GM21528 (cell line): Measurements from ENCODE around the gene RNF157.

Source experiments
- ATAC-seq: cut with Tn5 transposase; IDR thresholded peaks from one replicate; pipeline ENCODE4 v1.9.1; 2021; ENCODE audit warnings: mild to moderate bottlenecking, moderate library complexity; ENCODE audit not compliant: unreplicated experiment, low FRiP score

Gene RNF157

GRCh38 chr17:76132574-76133338, 107.5 kb downstream of the RNF157 start:
- ATAC-seq, result no peak

DNA sequence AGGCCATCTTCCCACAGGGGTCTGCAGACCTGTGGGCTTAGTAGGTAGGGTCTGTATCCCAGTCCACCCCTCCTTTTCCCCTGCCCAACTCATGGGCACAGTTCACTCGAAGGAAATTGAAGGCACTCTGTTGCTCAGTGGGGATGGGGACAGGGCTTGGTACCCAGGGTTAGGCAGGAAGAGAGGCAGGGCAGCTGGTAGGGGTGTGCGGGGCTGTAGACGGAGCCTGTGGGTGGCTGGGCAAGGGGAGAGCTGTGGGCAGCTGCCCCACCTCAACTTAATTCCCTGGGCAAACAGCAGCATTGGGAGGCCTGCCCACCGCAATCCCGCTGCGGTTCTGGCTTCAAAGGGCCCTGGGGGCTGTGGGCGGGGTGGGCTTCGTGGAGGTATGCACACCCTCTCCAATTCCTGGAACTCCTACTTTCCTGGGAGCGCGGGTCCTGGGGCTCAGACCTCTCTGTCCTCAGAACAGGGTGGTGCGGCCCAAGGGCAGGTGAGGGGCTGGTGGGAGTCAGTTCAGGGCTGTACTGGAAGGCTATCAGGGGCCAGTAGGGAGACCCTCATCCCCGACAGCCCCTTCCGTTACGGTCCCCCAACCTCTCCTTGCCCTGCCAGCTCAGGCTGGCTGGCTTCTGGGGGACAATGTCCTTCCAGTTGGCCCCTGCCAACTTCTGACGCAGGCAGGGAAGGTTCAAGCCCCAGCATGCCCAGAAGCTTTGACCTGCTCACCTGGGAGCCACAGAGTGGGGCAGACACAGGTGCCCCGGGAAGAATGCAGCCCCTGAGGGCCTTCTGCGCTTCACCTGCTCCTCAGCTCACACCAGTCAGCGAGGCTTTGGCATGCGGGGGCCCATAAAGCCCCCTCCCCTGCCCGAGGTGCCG, 108.4 kb downstream of the RNF157 start:
- ATAC-seq, result no peak

- ATAC-seq, result no peak
Observed at GRCh38 chr17:76131051-76131691, 109.1 kb downstream of the RNF157 start.

DNA sequence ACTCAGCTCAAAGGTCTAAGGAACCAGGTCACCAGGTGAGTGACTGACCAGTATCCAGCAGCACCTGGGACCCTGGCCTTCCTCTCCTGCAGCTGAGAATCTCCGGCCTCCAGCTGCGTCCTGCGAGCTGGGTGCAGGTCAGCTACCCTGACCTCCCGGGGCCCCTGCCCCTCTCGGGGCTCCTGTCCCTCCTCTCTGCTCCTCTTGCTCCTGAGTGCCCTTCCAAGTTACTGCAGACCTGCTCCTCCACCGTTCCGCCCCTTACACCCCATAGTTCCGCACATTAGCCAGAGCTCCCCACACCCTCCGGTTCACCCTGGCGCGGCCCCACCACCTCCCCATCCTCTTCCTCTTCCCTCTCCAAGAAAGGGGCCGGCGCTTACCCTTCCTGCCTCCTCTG, 109.8 kb downstream of the RNF157 start:
- no peak for ATAC-seq

DNA sequence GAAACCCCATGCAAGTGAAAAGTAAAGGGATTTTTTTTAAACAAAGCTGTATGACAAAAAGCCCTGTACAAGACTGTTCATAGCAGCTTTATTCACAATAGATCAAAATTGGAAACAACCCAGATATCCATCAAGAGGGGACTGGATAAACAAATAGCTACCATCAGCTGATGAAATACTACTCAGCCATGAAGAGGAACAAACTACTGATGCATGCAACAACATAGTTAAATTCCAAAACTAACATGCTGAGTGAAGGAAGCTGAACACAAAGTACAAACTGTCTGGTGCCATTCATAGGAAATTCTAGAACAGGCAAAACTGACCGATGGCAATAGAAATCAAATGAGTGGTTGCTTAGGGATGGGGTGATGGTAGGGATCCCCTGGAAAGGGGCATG, 114.4 kb downstream of the RNF157 start:
- ATAC-seq, result no peak

- no peak for ATAC-seq
Observed at GRCh38 chr17:76125391-76125675, 115.0 kb downstream of the RNF157 start.

GRCh38 chr17:76124582-76125390, 115.5 kb downstream of the RNF157 start:
- ATAC-seq, result no peak

- no peak for ATAC-seq
Observed at GRCh38 chr17:76123749-76124581, 116.3 kb downstream of the RNF157 start.

DNA sequence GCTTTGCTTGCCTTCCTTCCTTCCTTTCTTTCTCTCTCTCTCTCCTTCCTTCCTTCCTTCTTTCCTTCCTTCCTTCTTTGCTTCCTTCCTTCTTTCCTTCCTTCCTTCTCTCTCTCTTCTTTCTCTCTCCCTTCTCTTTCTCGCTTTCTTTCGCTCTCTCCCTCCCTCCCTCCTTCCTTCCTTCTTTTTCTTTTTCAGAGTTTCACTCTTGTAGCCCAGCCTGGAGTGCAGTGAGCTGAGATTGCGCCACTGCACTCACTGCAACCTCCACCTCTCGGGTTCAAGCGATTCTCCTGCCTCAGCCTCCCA, 117.1 kb downstream of the RNF157 start:
- no peak for ATAC-seq

DNA sequence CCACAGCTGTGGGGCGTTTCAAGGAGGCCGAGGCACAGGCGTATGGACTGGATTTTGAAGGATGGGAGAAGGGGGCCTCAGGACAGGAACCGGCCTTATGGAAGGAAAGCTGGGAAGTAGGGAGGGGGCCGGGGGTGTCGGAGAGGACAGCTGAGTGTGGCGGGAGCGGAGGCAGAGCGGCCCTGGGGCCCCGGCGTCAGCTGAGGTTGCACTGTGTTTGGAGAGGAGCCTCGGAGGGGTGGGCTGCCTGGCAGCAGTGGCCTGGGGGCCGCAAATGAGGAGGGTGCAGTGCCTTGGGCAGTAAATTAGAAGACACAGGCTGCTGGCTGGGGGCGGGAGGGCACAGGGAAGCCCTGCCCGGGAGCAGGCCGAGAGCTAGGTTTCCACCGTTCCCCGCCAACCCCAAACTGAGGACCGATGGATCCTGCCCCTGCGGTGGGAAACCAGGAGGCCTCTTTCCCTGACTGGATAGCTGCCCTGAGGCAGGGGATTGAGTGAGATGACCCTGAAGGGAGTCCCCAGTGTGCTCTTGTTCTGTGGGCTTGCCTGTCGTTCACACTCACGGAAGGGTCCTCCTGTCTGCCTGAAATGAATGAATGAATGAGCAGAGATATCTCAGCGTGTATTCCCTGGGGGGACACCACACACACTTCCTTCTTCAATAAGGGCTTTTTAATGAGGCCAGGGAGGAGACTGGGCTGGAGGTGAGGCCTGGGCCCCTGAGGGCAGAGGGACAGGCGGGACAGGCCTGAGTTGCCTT, 117.7 kb downstream of the RNF157 start:
- no peak for ATAC-seq

DNA sequence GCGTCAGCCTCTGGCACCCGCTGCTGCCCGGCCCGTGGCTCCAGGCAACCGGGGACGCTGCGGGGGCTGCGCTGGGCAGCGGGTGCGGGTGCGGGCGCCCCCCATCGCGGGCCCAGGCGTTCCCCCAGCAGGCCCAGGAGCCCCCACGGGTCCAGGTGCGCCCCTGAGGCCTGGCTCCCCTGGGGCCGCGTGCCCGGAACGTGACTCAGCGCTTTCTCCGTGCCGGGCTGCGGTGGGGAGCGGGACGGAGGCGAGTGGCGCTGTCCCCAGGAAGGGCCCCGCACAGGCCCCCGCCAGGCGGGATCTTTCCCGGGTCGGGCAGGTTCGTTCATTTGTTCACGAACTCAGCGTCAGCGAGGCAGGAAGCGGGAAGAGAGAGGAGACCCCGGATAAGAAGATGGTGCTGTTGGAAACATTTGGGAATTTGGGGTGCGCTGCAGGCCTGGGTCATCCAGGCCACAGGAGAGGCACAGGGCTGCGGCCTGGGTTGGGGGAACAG, 118.3 kb downstream of the RNF157 start:
- no peak for ATAC-seq

DNA sequence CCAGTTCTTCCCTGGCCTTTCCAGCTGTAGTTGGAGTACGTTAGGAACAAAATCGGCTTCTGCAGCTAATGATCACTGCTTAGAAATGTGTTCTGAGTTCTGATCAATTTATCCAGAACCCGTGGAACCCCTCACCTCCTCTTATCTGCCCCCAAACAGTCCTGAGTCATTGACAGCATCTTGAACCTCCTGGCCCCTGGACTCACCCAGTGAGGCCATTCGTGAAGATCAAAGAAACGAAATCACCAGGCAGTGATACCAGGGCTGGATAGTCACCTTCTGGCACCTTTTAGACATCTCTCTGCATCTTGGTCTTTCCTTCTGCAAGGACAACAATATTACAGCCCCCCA, 119.7 kb downstream of the RNF157 start:
- ATAC-seq, result no peak

GRCh38 chr17:76119409-76120371, 120.6 kb downstream of the RNF157 start:
- ATAC-seq, result no peak

DNA sequence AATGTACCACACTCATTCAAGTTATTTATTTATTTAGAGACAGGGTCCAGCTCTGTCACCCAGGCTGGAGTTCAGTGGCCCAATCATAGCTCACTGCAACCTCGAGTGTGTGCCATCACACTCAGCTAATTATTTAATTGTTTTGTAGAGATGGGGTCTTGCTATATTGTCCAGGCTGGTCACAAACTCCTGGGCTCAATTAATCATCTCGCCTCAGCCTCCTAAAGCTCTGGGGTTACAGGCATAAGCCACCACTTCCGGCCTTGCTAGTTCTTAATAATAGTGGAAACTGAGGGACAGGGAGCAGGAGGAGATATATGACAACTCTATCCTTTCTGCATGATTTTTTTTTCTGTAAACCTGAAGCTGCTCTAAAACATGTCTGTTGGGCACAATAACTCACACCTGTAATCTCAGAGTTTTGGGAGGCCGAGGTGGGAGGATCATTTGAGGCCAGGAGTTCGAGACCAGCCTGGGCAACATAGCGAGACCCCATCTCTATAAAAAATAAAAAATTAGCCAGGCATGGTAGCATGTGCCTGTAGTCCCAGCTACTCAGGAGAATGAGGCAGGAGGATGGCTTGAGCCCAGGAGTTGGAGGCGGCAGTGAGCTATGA, 125.0 kb downstream of the RNF157 start:
- no peak for ATAC-seq

- ATAC-seq, result no peak
Observed at GRCh38 chr17:76111956-76112355, 128.3 kb downstream of the RNF157 start.

DNA sequence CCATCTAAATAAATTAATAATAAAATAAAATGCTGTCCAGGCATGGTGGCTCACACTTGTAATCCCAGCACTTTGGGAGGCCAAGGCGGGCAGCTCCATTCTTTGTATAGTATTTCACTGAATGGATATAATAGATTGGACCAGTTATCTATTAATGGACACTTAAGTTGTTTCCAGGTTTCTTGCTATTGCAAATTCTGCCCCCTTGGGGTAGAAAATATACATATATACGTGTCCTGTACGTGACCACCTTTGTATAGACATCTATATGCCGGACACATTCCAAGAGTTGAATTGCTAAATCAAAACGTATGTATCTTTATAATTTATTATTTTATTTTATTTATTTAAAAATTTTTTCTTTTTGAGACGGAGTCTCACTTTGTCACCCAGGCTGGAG, 132.8 kb downstream of the RNF157 start:
- no peak for ATAC-seq

DNA sequence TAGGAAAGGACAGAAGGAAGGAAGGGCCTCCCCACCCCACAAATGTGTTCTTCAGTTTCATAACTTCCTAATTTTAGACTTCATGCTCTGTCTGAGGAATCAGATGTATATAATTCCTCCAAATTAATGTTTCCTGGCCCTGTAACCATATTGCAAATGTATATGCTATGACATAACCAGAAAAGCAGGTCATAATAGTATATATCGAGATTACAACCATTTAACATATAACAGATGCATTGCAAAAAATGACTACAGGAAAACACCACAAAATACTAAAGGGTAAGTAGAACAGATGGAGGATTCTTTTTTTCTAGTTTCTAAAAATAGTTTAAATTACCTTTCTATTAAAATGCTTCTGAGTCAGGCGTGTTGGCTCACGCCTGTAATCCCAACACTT, 133.6 kb downstream of the RNF157 start:
- no peak for ATAC-seq

- ATAC-seq, result no peak
Observed at GRCh38 chr17:76104896-76105231, 135.4 kb downstream of the RNF157 start.
